Erythroblast (primary cell): ENCODE data around the gene CASQ2.

Experiments used
- GATA1 ChIP-seq: IDR thresholded peaks from 2 replicates; pipeline ENCODE4 v1.6.1; 2011; ENCODE audit warnings: low read depth, mild to moderate bottlenecking, control low read depth, low read length, moderate library complexity
- POLR2A ChIP-seq: IDR thresholded peaks from 2 replicates; pipeline ENCODE4 v1.6.1; 2011; ENCODE audit warnings: mild to moderate bottlenecking, low read length

- TF ChIP-seq POLR2A = no peak
- TF ChIP-seq GATA1 = no peak
Measured at GRCh38 chr1:115705963-115706362, 62.6 kb downstream of the CASQ2 start.
